Measurements from ENCODE around the gene COL16A1. TPM values are rescaled to one million over a fixed set of nuclear protein-coding genes. Genes with fewer than 3 reads are reported as not detected.

COL16A1 gene
- polyA plus RNA-seq, 1 experiment, result 35.4 TPM

DNA sequence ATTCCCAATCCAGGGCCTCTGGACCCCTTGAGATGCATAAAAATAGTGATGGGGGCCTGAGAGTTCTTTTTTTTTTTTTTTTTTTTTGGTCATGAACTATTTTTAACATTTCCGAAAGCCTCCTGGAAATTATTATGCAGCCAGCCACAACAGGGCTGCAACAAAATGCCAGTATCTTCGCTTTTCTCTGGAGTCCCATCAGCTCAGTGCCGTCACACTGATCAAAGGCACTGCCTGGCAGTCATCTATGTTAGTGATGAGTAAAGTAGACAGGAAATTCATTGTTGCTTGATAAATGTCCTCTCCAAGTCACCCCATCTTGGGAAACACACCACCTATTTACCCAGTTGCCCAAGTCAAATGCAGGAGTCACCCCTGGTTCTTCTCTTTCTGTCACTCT, 43.9 kb downstream of the COL16A1 start:
- Histone ChIP-seq H3K9me3 (ENCODE audit: control insufficient read depth, insufficient read depth, low read length) (no peaks in the 10 kb centered on the region), H3K27ac (ENCODE audit: low read depth, low read length) (no peak overlapping the region), H3K27me3 (ENCODE audit: control insufficient read depth, insufficient read depth, low read length) (no peaks in the 10 kb centered on the region), H3K4me3 (ENCODE audit: low read depth, low read length) (no peak overlapping the region)
- CTCF ChIA-PET, result interaction anchor here (1.9 kb wide), 1 partner anchor 85 kb away, joined by 7 read pairs; no protein-coding TSS in a partner anchor
- POLR2A ChIA-PET, result interaction anchor here (0.6 to 0.9 kb wide), 2 partner anchors 15 to 44 kb away, joined by 3 read pairs; no protein-coding TSS in a partner anchor
- no peak for DNase-seq (ENCODE audit: low read depth, low spot score)
- no peak for TF ChIP-seq CTCF (IDR thresholded peaks at IDR 0.05; ENCODE audit: low read depth, low read length)

- Histone ChIP-seq H3K27ac (ENCODE audit: low read depth, low read length) (peak overlapping the region; percentile 21), H3K4me3 (ENCODE audit: low read depth, low read length) (no peak overlapping the region), H3K27me3 (ENCODE audit: control insufficient read depth, insufficient read depth, low read length) (no peaks in the 10 kb centered on the region), H3K9me3 (ENCODE audit: control insufficient read depth, insufficient read depth, low read length) (no peaks in the 10 kb centered on the region)
- TF ChIP-seq CTCF (IDR thresholded peaks at IDR 0.05; ENCODE audit: low read depth, low read length), result no peak
- CTCF ChIA-PET, result interaction anchor here (0.6 kb wide), 1 partner anchor 130 kb away, joined by 3 read pairs; no protein-coding TSS in a partner anchor
- DNase-seq (ENCODE audit: low read depth, low spot score), result no peak
- POLR2A ChIA-PET, result interaction anchor here (0.6 to 0.9 kb wide), 3 partner anchors 18 to 130 kb away, joined by 3 read pairs; no protein-coding TSS in a partner anchor
These were observed 45.1 kb downstream of the COL16A1 start for GRCh38 chr1:31658721-31659120.

GRCh38 chr1:31657972-31658510, 45.8 kb downstream of the COL16A1 start:
- no peak for TF ChIP-seq CTCF (IDR thresholded peaks at IDR 0.05; ENCODE audit: low read depth, low read length)
- no peaks in the 10 kb centered on the region for H3K27me3 ChIP-seq (ENCODE audit: control insufficient read depth, insufficient read depth, low read length)
- ChIA-PET CTCF (interaction anchor here (0.6 kb wide), 1 partner anchor 13 kb away, joined by 4 read pairs; the partner anchor contains the start of gene PEF1), POLR2A (no interaction called here)
- no peak overlapping the region for H3K27ac ChIP-seq (ENCODE audit: low read depth, low read length)
- DNase-seq (ENCODE audit: low read depth, low spot score), result no peak
- no peaks in the 10 kb centered on the region for H3K9me3 ChIP-seq (ENCODE audit: control insufficient read depth, insufficient read depth, low read length)
- H3K4me3 ChIP-seq (ENCODE audit: low read depth, low read length), result no peak overlapping the region

GRCh38 chr1:31657020-31657804, 46.6 kb downstream of the COL16A1 start:
- POLR2A ChIA-PET, result no interaction called here

More at GRCh38 chr1:31657020-31657804, 46.6 kb downstream of the COL16A1 start:
- no peak for DNase-seq (ENCODE audit: low read depth, low spot score)
- no peak overlapping the region for H3K4me3 ChIP-seq (ENCODE audit: low read depth, low read length)
- no peaks in the 10 kb centered on the region for H3K9me3 ChIP-seq (ENCODE audit: control insufficient read depth, insufficient read depth, low read length)
- CTCF ChIA-PET, result interaction anchor here (0.7 kb wide), 1 partner anchor 130 kb away, joined by 4 read pairs; no protein-coding TSS in a partner anchor
- no peaks in the 10 kb centered on the region for H3K27me3 ChIP-seq (ENCODE audit: control insufficient read depth, insufficient read depth, low read length)
- no peak for TF ChIP-seq CTCF (IDR thresholded peaks at IDR 0.05; ENCODE audit: low read depth, low read length)
- no peak overlapping the region for H3K27ac ChIP-seq (ENCODE audit: low read depth, low read length)
